Measurements from ENCODE around the gene CREBRF. TPM values are rescaled to one million over a fixed set of nuclear protein-coding genes. Genes with fewer than 3 reads are reported as not detected.

The CREBRF gene
- total and polyA plus RNA-seq, 9 of the 15 experiments (the other 6 are each of a cell fraction or from before 2014, with no cell fraction given): 1.1 to 4.9 (median 2.9) TPM

DNA sequence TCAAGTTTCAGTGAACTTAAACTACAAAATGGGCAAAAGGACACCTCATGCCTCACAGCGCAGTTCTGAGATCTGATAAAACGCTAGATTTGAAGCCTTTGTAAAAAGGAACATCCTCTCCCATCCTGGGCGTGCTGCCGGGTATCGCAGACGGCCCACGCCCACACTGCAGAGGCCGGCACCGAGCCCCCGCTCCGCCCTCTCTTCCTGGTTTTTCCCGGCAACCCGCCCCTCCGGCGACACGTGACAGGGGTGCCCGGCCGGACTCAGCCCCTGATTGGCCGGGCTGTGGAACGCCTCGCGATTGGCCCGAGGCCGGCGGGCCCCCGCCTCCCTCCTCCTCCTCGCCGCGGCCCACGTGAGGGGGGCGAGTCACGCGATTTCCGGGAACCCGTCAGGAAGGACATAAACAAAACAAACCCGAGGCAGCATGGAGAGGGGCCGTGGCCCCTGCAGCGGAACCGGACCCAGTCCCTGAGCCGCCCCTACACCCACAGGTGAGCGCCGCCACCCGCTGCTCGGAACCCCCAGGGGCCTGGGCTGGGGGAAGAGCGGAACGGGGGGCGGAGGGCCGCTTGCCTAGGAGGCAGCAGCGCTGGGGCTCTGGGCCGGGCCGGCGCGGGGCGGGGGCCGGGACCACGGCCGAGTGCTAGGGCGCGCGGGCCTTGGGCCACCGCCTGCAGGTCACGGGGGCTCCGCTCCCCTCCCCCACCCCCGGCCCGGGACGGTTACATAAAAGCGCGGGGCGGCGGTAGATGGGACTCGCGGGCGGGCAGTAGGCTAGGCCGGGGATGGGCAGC lies at the start of gene CREBRF (continued):
- TF ChIP-seq, protein P1, sequence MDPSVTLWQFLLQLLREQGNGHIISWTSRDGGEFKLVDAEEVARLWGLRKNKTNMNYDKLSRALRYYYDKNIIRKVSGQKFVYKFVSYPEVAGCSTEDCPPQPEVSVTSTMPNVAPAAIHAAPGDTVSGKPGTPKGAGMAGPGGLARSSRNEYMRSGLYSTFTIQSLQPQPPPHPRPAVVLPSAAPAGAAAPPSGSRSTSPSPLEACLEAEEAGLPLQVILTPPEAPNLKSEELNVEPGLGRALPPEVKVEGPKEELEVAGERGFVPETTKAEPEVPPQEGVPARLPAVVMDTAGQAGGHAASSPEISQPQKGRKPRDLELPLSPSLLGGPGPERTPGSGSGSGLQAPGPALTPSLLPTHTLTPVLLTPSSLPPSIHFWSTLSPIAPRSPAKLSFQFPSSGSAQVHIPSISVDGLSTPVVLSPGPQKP (CRISPR knock-in tag; IDR thresholded peaks at IDR 0.05): no peak
- TF ChIP-seq POLR2H (tag; IDR thresholded peaks at IDR 0.05; ENCODE audit: low read depth): no peak
- TF ChIP-seq ZNF785 (CRISPR knock-in tag; IDR thresholded peaks at IDR 0.05): no peak
- no peak; the same call in 1 of the 2 replicates for TF ChIP-seq TGIF2 (CRISPR knock-in tag; IDR thresholded peaks at IDR 0.05)
- no peak for TF ChIP-seq ZNF3 (CRISPR knock-in tag; IDR thresholded peaks at IDR 0.05)
- TF ChIP-seq DACH1 (IDR thresholded peaks at IDR 0.05; ENCODE audit: partially characterized antibody): no peak
- peak; percentile 62 for TF ChIP-seq POLR2A (conservative IDR thresholded peaks at IDR 0.05)
- TF ChIP-seq, protein P2, sequence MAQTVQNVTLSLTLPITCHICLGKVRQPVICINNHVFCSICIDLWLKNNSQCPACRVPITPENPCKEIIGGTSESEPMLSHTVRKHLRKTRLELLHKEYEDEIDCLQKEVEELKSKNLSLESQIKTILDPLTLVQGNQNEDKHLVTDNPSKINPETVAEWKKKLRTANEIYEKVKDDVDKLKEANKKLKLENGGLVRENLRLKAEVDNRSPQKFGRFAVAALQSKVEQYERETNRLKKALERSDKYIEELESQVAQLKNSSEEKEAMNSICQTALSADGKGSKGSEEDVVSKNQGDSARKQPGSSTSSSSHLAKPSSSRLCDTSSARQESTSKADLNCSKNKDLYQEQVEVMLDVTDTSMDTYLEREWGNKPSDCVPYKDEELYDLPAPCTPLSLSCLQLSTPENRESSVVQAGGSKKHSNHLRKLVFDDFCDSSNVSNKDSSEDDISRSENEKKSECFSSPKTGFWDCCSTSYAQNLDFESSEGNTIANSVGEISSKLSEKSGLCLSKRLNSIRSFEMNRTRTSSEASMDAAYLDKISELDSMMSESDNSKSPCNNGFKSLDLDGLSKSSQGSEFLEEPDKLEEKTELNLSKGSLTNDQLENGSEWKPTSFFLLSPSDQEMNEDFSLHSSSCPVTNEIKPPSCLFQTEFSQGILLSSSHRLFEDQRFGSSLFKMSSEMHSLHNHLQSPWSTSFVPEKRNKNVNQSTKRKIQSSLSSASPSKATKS (CRISPR knock-in tag; IDR thresholded peaks at IDR 0.05): no peak
- TF ChIP-seq ZBTB7A (IDR thresholded peaks at IDR 0.05; ENCODE audit: borderline replicate concordance, control insufficient read depth, low read depth, low read length): peak; percentile 53; the same call in 1 of the 2 replicates
- peak; percentile 98 for TF ChIP-seq ELF1 (tag; IDR thresholded peaks at IDR 0.05)
- no peak for TF ChIP-seq ZNF644 (tag; IDR thresholded peaks at IDR 0.05; ENCODE audit: low read depth)
- TF ChIP-seq, protein P3, sequence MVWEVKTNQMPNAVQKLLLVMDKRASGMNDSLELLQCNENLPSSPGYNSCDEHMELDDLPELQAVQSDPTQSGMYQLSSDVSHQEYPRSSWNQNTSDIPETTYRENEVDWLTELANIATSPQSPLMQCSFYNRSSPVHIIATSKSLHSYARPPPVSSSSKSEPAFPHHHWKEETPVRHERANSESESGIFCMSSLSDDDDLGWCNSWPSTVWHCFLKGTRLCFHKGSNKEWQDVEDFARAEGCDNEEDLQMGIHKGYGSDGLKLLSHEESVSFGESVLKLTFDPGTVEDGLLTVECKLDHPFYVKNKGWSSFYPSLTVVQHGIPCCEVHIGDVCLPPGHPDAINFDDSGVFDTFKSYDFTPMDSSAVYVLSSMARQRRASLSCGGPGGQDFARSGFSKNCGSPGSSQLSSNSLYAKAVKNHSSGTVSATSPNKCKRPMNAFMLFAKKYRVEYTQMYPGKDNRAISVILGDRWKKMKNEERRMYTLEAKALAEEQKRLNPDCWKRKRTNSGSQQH (CRISPR knock-in tag; IDR thresholded peaks at IDR 0.05): peak; percentile 42; the same call in 1 of the 2 replicates
- TF ChIP-seq, protein P4, sequence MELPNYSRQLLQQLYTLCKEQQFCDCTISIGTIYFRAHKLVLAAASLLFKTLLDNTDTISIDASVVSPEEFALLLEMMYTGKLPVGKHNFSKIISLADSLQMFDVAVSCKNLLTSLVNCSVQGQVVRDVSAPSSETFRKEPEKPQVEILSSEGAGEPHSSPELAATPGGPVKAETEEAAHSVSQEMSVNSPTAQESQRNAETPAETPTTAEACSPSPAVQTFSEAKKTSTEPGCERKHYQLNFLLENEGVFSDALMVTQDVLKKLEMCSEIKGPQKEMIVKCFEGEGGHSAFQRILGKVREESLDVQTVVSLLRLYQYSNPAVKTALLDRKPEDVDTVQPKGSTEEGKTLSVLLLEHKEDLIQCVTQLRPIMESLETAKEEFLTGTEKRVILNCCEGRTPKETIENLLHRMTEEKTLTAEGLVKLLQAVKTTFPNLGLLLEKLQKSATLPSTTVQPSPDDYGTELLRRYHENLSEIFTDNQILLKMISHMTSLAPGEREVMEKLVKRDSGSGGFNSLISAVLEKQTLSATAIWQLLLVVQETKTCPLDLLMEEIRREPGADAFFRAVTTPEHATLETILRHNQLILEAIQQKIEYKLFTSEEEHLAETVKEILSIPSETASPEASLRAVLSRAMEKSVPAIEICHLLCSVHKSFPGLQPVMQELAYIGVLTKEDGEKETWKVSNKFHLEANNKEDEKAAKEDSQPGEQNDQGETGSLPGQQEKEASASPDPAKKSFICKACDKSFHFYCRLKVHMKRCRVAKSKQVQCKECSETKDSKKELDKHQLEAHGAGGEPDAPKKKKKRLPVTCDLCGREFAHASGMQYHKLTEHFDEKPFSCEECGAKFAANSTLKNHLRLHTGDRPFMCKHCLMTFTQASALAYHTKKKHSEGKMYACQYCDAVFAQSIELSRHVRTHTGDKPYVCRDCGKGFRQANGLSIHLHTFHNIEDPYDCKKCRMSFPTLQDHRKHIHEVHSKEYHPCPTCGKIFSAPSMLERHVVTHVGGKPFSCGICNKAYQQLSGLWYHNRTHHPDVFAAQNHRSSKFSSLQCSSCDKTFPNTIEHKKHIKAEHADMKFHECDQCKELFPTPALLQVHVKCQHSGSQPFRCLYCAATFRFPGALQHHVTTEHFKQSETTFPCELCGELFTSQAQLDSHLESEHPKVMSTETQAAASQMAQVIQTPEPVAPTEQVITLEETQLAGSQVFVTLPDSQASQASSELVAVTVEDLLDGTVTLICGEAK (IDR thresholded peaks at IDR 0.05): peak; percentile 75
- TF ChIP-seq, protein P4 (CRISPR knock-in tag; IDR thresholded peaks at IDR 0.05): no peak
